ENCODE results near the gene PLCG2.

PLCG2 gene

DNA sequence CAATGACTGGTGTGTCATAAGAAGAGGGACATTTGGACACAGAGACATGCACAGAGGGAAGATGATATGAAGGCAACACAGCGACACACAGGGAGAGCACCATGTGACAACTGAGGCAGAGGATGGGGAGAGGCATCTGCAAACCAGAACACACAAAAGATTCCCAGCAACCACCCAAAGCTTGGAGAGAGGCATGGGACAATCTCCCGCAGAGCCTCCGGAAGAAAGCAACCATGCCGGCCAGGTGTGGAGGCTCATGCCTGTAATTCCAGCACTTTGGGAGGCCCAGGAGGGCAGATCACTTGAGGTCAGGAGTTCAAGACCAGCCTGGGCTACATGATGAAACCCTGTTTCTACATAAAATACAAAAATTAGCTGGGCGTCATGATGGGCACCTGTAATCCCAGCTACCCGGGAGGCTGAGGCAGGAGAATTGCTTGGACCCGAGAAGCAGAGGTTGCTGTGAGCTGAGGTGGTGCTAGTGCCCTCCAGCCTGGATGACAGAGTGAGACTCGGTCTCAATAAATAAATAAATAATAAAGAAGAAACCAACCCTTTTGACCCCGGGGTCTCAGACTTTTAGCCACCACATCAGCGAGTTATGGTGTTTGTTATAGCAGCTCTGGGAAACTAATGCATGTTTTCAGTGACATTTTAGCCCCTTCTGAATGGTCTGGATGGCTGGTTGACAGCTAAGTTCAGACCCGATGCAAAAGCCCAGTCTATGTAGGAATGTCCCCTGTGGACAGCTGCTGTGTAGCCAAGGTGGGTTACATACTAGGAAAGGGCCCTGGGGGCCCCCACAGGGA lies 13.8 kb upstream of the PLCG2 start:
- Histone ChIP-seq H3K36me3 (ENCODE audit: control insufficient read depth in 4 of 4, insufficient read depth in 4 of 4, low read length in 3 of 4) (no peaks in the 10 kb centered on the region), H3K27me3 (replicated peaks in 2 of 5; ENCODE audit: control insufficient read depth in 4 of 5, insufficient read depth in 5 of 5, low read length in 4 of 5) (no peaks in the 10 kb centered on the region), H3K27ac (ENCODE audit: insufficient read depth in 1 of 2, low read depth in 1 of 2, low read length in 2 of 2, poor library complexity in 1 of 2, severe bottlenecking in 2 of 2) (no peak overlapping the region), H3K4me3 (ENCODE audit: control insufficient read depth in 1 of 7, extremely low read depth in 1 of 7, insufficient read depth in 4 of 7, low read depth in 2 of 7, low read length in 6 of 7) (no peak overlapping the region), H3K4me1 (ENCODE audit: control extremely low read depth in 1 of 4, control insufficient read depth in 4 of 4, insufficient read depth in 4 of 4, low read length in 3 of 4) (peaks cover 0 to 6% (median 0%) of the 10 kb centered on the region in 4 experiments), H3K9me3 (ENCODE audit: control extremely low read depth in 1 of 5, control insufficient read depth in 4 of 5, insufficient read depth in 2 of 5, low read depth in 1 of 5, low read length in 4 of 5) (no peaks in the 10 kb centered on the region)
- 98% methylated on average over 10 of the region's 11 CpGs for WGBS (ENCODE audit: insufficient coverage)
- DNase-seq, result no peak
- ChIA-PET POLR2A (no interaction called here), CTCF (interaction anchor here (0.7 to 4.3 kb wide), 11 partner anchors 8 to 125 kb away, joined by 3 to 15 read pairs (median 4); partner anchors contain the start of gene PLCG2)

DNA sequence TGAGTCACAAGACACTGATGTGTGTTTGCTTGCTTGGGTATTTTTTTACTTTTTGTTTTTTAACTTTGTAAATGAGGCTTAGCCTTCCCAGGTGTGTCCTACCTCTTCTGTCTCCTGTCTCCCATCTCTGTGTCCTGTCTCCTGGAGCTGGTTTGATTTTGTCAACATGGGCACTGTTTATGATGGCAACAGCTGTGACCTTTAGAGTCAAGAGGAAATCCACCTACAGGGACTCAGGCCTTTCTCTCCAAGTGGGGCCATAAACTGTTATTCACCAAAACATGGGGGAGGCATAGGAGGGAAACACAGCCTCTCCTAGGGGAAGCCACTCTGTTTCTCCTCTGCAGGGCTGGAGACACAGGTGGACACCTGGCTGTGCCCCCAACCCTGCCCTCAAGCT lies 13.1 kb upstream of the PLCG2 start:
- Histone ChIP-seq H3K9me3 (ENCODE audit: control extremely low read depth in 1 of 5, control insufficient read depth in 4 of 5, insufficient read depth in 2 of 5, low read depth in 1 of 5, low read length in 4 of 5) (no peaks in the 10 kb centered on the region), H3K27me3 (replicated peaks in 2 of 5; ENCODE audit: control insufficient read depth in 4 of 5, insufficient read depth in 5 of 5, low read length in 4 of 5) (no peaks in the 10 kb centered on the region), H3K4me3 (ENCODE audit: control insufficient read depth in 1 of 7, extremely low read depth in 1 of 7, insufficient read depth in 4 of 7, low read depth in 2 of 7, low read length in 6 of 7) (no peak overlapping the region), H3K36me3 (ENCODE audit: control insufficient read depth in 4 of 4, insufficient read depth in 4 of 4, low read length in 3 of 4) (no peaks in the 10 kb centered on the region), H3K4me1 (ENCODE audit: control extremely low read depth in 1 of 4, control insufficient read depth in 4 of 4, insufficient read depth in 4 of 4, low read length in 3 of 4) (peaks cover 0 to 6% (median 0%) of the 10 kb centered on the region in 4 experiments), H3K27ac (ENCODE audit: insufficient read depth in 1 of 2, low read depth in 1 of 2, low read length in 2 of 2, poor library complexity in 1 of 2, severe bottlenecking in 2 of 2) (no peak overlapping the region)
- ChIA-PET POLR2A (no interaction called here), CTCF (interaction anchor here (1.0 to 4.3 kb wide), 7 partner anchors 8 to 108 kb away, joined by 3 to 15 read pairs (median 9); partner anchors contain the start of gene PLCG2)
- no peak for DNase-seq

DNA sequence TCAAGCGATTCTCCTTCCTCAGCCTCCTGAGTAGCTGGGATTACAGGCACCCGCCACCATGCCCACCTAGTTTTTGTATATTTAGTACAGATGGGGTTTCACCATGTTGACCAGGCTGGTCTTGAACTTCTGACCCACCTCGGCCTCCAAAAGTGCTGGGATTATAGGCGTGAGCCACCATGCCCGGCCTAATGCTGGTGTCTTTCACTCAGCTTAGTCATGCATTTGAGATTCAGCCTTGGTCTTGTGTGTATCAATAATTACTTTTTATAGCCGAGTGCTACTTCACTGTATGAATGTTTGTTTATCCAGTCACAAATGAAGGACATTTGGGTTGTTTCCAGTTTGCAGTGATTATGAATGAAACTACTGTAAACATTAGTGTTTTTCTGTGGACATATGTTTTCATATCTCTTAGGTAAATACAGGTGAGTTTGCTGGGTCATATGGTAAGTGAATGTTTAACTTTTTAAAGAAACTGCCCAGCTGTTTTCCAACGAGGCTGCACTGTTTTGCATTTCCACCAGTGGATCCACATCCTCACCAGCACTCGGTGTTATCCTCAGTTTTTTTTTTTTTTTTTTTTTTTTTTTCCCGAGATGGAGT lies 11.0 kb upstream of the PLCG2 start:
- DNase-seq, result no peak
- 100% methylated on average over 2 of the region's 9 CpGs for WGBS (ENCODE audit: insufficient coverage)
- no peaks in the 10 kb centered on the region for H3K27me3 ChIP-seq (replicated peaks in 2 of 5; ENCODE audit: control insufficient read depth in 4 of 5, insufficient read depth in 5 of 5, low read length in 4 of 5)
- H3K4me3 ChIP-seq (ENCODE audit: control insufficient read depth in 1 of 7, extremely low read depth in 1 of 7, insufficient read depth in 4 of 7, low read depth in 2 of 7, low read length in 6 of 7), result no peak overlapping the region
- no peak overlapping the region for H3K27ac ChIP-seq (ENCODE audit: insufficient read depth in 1 of 2, low read depth in 1 of 2, low read length in 2 of 2, poor library complexity in 1 of 2, severe bottlenecking in 2 of 2)
- no peaks in the 10 kb centered on the region for H3K9me3 ChIP-seq (ENCODE audit: control extremely low read depth in 1 of 5, control insufficient read depth in 4 of 5, insufficient read depth in 2 of 5, low read depth in 1 of 5, low read length in 4 of 5)
- H3K4me1 ChIP-seq (ENCODE audit: control extremely low read depth in 1 of 4, control insufficient read depth in 4 of 4, insufficient read depth in 4 of 4, low read length in 3 of 4), result peaks cover 0 to 6% (median 0%) of the 10 kb centered on the region in 4 experiments
- ChIA-PET POLR2A (no interaction called here), CTCF (interaction anchor here (2.1 to 4.3 kb wide), 2 partner anchors 10 to 11 kb away, joined by 8 to 15 read pairs; partner anchors contain the start of gene PLCG2)
- no peaks in the 10 kb centered on the region for H3K36me3 ChIP-seq (ENCODE audit: control insufficient read depth in 4 of 4, insufficient read depth in 4 of 4, low read length in 3 of 4)

DNA sequence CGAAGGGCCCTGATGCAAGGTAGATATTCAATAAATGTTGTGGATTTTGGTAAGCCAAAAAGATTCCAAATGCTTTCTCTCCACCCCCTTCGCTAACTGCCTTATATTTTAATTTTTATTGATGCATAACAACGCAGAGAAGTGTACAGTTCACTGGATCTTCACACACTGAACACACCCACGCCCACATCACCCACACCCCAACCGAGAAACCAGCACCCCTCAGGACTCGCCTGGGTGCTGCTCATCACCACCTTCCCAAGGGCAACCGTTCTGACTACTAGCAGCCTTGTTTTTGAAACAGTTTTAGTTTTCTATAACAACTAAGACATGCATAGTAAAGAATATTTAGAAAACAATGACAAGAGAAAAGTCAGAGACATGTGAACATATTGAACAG lies 9.1 kb upstream of the PLCG2 start:
- ChIA-PET CTCF (interaction anchor here (1.5 to 1.7 kb wide), 3 partner anchors 9 to 106 kb away, joined by 3 to 4 read pairs (median 4); no protein-coding TSS in a partner anchor), POLR2A (no interaction called here)
- no peak overlapping the region for H3K4me3 ChIP-seq (ENCODE audit: control insufficient read depth in 1 of 7, extremely low read depth in 1 of 7, insufficient read depth in 4 of 7, low read depth in 2 of 7, low read length in 6 of 7)
- 100% methylated on average over 1 of the region's 7 CpGs for WGBS (ENCODE audit: insufficient coverage)
- H3K27me3 ChIP-seq (replicated peaks in 2 of 5; ENCODE audit: control insufficient read depth in 4 of 5, insufficient read depth in 5 of 5, low read length in 4 of 5), result no peaks in the 10 kb centered on the region
- no peak for DNase-seq
- peaks cover 0 to 21% (median 11%) of the 10 kb centered on the region in 4 experiments for H3K4me1 ChIP-seq (ENCODE audit: control extremely low read depth in 1 of 4, control insufficient read depth in 4 of 4, insufficient read depth in 4 of 4, low read length in 3 of 4)
- no peaks in the 10 kb centered on the region for H3K9me3 ChIP-seq (ENCODE audit: control extremely low read depth in 1 of 5, control insufficient read depth in 4 of 5, insufficient read depth in 2 of 5, low read depth in 1 of 5, low read length in 4 of 5)
- no peaks in the 10 kb centered on the region for H3K36me3 ChIP-seq (ENCODE audit: control insufficient read depth in 4 of 4, insufficient read depth in 4 of 4, low read length in 3 of 4)
- H3K27ac ChIP-seq (ENCODE audit: insufficient read depth in 1 of 2, low read depth in 1 of 2, low read length in 2 of 2, poor library complexity in 1 of 2, severe bottlenecking in 2 of 2), result no peak overlapping the region

DNA sequence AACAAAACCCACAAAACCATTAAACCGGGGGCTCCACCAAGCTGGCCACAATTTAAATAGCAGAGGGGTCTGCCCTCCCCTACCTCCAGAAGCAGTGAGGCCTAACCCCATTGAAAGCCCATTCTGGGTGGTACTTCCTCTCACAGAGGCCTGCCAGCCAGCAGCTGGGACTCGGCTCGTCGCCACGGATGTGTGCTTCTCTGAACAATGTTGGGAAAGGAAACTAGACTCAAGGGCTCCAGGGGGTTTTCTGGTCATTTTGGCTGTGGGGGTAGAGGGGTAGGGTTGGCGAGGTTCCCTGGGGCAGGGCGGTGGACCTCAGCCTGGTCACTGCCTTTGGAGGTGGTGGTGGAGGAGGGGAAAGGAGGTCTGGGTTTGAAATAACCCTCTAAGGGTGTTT lies 4.7 kb upstream of the PLCG2 start:
- H3K4me3 ChIP-seq (ENCODE audit: control insufficient read depth in 1 of 7, extremely low read depth in 1 of 7, insufficient read depth in 4 of 7, low read depth in 2 of 7, low read length in 6 of 7), result no peak overlapping the region
- H3K36me3 ChIP-seq (ENCODE audit: control insufficient read depth in 4 of 4, insufficient read depth in 4 of 4, low read length in 3 of 4), result no peaks in the 10 kb centered on the region
- ChIA-PET POLR2A (interaction anchor here (1.5 kb wide), 1 partner anchor 18 kb away, joined by 5 read pairs; no protein-coding TSS in a partner anchor), CTCF (interaction anchor here (0.9 to 3.0 kb wide), 8 partner anchors 10 to 150 kb away, joined by 3 to 15 read pairs (median 4); no protein-coding TSS in a partner anchor)
- peak overlapping the region in 1 of 2 experiments; percentile 14 for H3K27ac ChIP-seq (ENCODE audit: insufficient read depth in 1 of 2, low read depth in 1 of 2, low read length in 2 of 2, poor library complexity in 1 of 2, severe bottlenecking in 2 of 2)
- WGBS (ENCODE audit: insufficient coverage), result 33% methylated on average over 3 of the region's 7 CpGs
- no peaks in the 10 kb centered on the region for H3K27me3 ChIP-seq (replicated peaks in 2 of 5; ENCODE audit: control insufficient read depth in 4 of 5, insufficient read depth in 5 of 5, low read length in 4 of 5)
- peaks cover 2 to 31% (median 22%) of the 10 kb centered on the region in 4 experiments for H3K4me1 ChIP-seq (ENCODE audit: control extremely low read depth in 1 of 4, control insufficient read depth in 4 of 4, insufficient read depth in 4 of 4, low read length in 3 of 4)
- H3K9me3 ChIP-seq (ENCODE audit: control extremely low read depth in 1 of 5, control insufficient read depth in 4 of 5, insufficient read depth in 2 of 5, low read depth in 1 of 5, low read length in 4 of 5), result no peaks in the 10 kb centered on the region
- DNase-seq, result peak in 2 of 3 donors; percentile 70 to 78

DNA sequence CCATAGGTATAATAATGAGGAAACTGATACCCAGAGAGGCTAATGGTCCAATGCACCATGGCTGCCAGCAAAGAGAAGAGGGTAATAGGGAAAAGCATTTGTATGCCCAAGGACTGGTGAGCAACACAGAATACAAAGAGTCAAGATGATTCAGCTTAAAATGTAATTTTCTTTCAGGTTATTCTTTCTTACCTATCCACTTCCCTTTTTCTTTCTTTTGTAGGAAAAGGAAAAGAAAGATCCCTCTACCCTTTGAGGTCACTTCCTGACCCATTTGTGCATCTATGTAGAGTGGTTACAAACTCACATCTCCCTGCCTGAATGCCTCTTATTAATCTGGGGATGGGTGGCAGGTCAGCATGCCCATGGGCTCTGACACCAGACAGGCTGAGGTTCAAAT lies 3.5 kb upstream of the PLCG2 start:
- CTCF ChIA-PET, result interaction anchor here (2.4 to 3.0 kb wide), 2 partner anchors 20 to 99 kb away, joined by 12 to 15 read pairs; no protein-coding TSS in a partner anchor
- POLR2A ChIA-PET, result no interaction called here
- DNase-seq, result no peak
- no peak overlapping the region for H3K4me3 ChIP-seq (ENCODE audit: control insufficient read depth in 1 of 7, extremely low read depth in 1 of 7, insufficient read depth in 4 of 7, low read depth in 2 of 7, low read length in 6 of 7)
- H3K27ac ChIP-seq (ENCODE audit: insufficient read depth in 1 of 2, low read depth in 1 of 2, low read length in 2 of 2, poor library complexity in 1 of 2, severe bottlenecking in 2 of 2), result no peak overlapping the region
- no peaks in the 10 kb centered on the region for H3K9me3 ChIP-seq (ENCODE audit: control extremely low read depth in 1 of 5, control insufficient read depth in 4 of 5, insufficient read depth in 2 of 5, low read depth in 1 of 5, low read length in 4 of 5)
- no peaks in the 10 kb centered on the region for H3K27me3 ChIP-seq (replicated peaks in 2 of 5; ENCODE audit: control insufficient read depth in 4 of 5, insufficient read depth in 5 of 5, low read length in 4 of 5)
- peaks cover 6 to 42% (median 30%) of the 10 kb centered on the region in 4 experiments for H3K4me1 ChIP-seq (ENCODE audit: control extremely low read depth in 1 of 4, control insufficient read depth in 4 of 4, insufficient read depth in 4 of 4, low read length in 3 of 4)
- no peaks in the 10 kb centered on the region for H3K36me3 ChIP-seq (ENCODE audit: control insufficient read depth in 4 of 4, insufficient read depth in 4 of 4, low read length in 3 of 4)

DNA sequence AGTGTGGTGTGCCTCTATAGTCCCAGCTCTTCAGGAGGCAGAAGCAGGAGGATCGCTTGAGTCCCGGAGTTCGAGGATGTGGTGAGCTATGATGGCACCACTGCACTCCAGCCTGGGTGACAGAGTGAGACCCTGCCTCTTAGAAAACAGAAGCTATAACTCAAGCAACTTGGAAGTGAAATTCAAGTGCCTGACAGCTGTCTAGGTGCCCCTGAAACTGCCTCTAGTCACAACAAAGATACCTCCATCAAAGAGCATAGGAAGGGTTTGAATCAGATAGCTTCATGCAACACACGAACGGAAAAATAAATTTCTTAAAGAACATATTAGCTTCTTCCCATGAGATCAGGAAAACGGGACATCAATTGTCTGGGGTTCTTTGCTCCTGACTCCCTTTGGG lies 860 bp upstream of the PLCG2 start:
- H3K27ac ChIP-seq (ENCODE audit: insufficient read depth in 1 of 2, low read depth in 1 of 2, low read length in 2 of 2, poor library complexity in 1 of 2, severe bottlenecking in 2 of 2), result no peak overlapping the region
- POLR2A ChIA-PET, result no interaction called here
- no peaks in the 10 kb centered on the region for H3K27me3 ChIP-seq (replicated peaks in 2 of 5; ENCODE audit: control insufficient read depth in 4 of 5, insufficient read depth in 5 of 5, low read length in 4 of 5)
- CTCF ChIA-PET, result interaction anchor here (0.9 to 5.3 kb wide), 11 partner anchors 9 to 107 kb away, joined by 3 to 20 read pairs (median 3); no protein-coding TSS in a partner anchor
- peak overlapping the region in 2 of 7 experiments; percentile 71 to 91 for H3K4me3 ChIP-seq (ENCODE audit: control insufficient read depth in 1 of 7, extremely low read depth in 1 of 7, insufficient read depth in 4 of 7, low read depth in 2 of 7, low read length in 6 of 7)
- no peaks in the 10 kb centered on the region for H3K9me3 ChIP-seq (ENCODE audit: control extremely low read depth in 1 of 5, control insufficient read depth in 4 of 5, insufficient read depth in 2 of 5, low read depth in 1 of 5, low read length in 4 of 5)
- H3K4me1 ChIP-seq (ENCODE audit: control extremely low read depth in 1 of 4, control insufficient read depth in 4 of 4, insufficient read depth in 4 of 4, low read length in 3 of 4), result peaks cover 6 to 62% (median 35%) of the 10 kb centered on the region in 4 experiments
- DNase-seq, result no peak
- H3K36me3 ChIP-seq (ENCODE audit: control insufficient read depth in 4 of 4, insufficient read depth in 4 of 4, low read length in 3 of 4), result peaks cover 0 to 3% (median 0%) of the 10 kb centered on the region in 4 experiments
- WGBS (ENCODE audit: insufficient coverage), result 97% methylated on average over 4 of the region's 6 CpGs

Measured in common myeloid progenitor, CD34-positive (primary cell).